Mesenchymal stem cell (in vitro differentiated cells and primary cell): ENCODE measurements around the gene NPAS3.

Source experiments
- DNase-seq: peaks from one replicate; pipeline ENCODE4 v3.0.0-alpha.2; 2013
- H2AFZ ChIP-seq: one replicate; pipeline ENCODE4 v1.6.1; 2013; ENCODE audit warnings: low read depth, mild to moderate bottlenecking, control low read depth, inconsistent platforms, low read length, moderate library complexity
- H2AK5ac ChIP-seq: 2 replicates; pipeline ENCODE4 v1.6.1; 2013; ENCODE audit warnings: low read length, moderate library complexity, mild to moderate bottlenecking, inconsistent platforms; ENCODE audit not compliant: severe bottlenecking
- H2BK120ac ChIP-seq: one replicate; pipeline ENCODE4 v1.6.1; 2013; ENCODE audit warnings: low read depth, mild to moderate bottlenecking, inconsistent platforms, low read length, moderate library complexity
- H2BK12ac ChIP-seq, 2 experiments: one replicate each; pipeline ENCODE4 v1.6.1; 2013; ENCODE audit warnings: inconsistent platforms in 2 of 2, low read length in 2 of 2, mild to moderate bottlenecking in 2 of 2, moderate library complexity in 2 of 2, control low read depth in 1 of 2
- H2BK15ac ChIP-seq: one replicate; pipeline ENCODE4 v1.6.1; 2013; ENCODE audit warnings: mild to moderate bottlenecking, low read depth, inconsistent platforms; ENCODE audit not compliant: poor library complexity, severe bottlenecking
- H2BK5ac ChIP-seq: 2 replicates; pipeline ENCODE4 v1.6.1; 2013; ENCODE audit warnings: low read depth, mild to moderate bottlenecking, low read length, control low read depth, inconsistent platforms; ENCODE audit not compliant: poor library complexity, severe bottlenecking
- H3K14ac ChIP-seq, 2 experiments: one replicate each; pipeline ENCODE4 v1.6.1; 2013; ENCODE audit warnings: inconsistent platforms in 2 of 2, low read length in 2 of 2, control low read depth in 1 of 2, mild to moderate bottlenecking in 1 of 2, moderate library complexity in 1 of 2
- H3K18ac ChIP-seq, 2 experiments: one replicate each; pipeline ENCODE4 v1.6.1; 2013; ENCODE audit warnings: inconsistent platforms in 2 of 2, low read length in 2 of 2, control low read depth in 1 of 2, low read depth in 1 of 2, mild to moderate bottlenecking in 1 of 2
- H3K23ac ChIP-seq, 2 experiments: one replicate each; pipeline ENCODE4 v1.6.1; 2013; ENCODE audit warnings: inconsistent platforms in 2 of 2, low read length in 2 of 2, mild to moderate bottlenecking in 2 of 2, moderate library complexity in 2 of 2, control low read depth in 1 of 2
- H3K27ac ChIP-seq: 2 replicates; pipeline ENCODE4 v1.5.1; 2013; ENCODE audit warnings: mild to moderate bottlenecking, moderate library complexity, low read length, control low read depth, inconsistent platforms; ENCODE audit not compliant: poor library complexity, severe bottlenecking
- H3K27me3 ChIP-seq, 2 experiments: 2 replicates each; pipeline versions ENCODE4 v1.6.1 to v1.7.0; 2013; ENCODE audit warnings: low read length in 2 of 2, mild to moderate bottlenecking in 2 of 2, moderate library complexity in 2 of 2, control low read depth in 1 of 2, inconsistent platforms in 1 of 2; ENCODE audit not compliant: control insufficient read depth in 1 of 2, insufficient read depth in 1 of 2
- H3K36me3 ChIP-seq, 2 experiments: 2 replicates each; pipeline versions ENCODE4 v1.6.1 to v1.7.0; 2013; ENCODE audit warnings: low read length in 2 of 2, control low read depth in 1 of 2, inconsistent platforms in 1 of 2, low read depth in 1 of 2, mild to moderate bottlenecking in 1 of 2; ENCODE audit not compliant: insufficient read depth in 2 of 2, control insufficient read depth in 1 of 2
- H3K4ac ChIP-seq, 2 experiments: one replicate each; pipeline ENCODE4 v1.6.1; 2013; ENCODE audit warnings: inconsistent platforms in 2 of 2, low read length in 2 of 2, mild to moderate bottlenecking in 2 of 2, moderate library complexity in 2 of 2, control low read depth in 1 of 2, low read depth in 1 of 2
- H3K4me1 ChIP-seq: 2 replicates; pipeline ENCODE4 v1.6.1; 2013; ENCODE audit warnings: low read depth, low read length, control low read depth; ENCODE audit not compliant: control insufficient read depth, insufficient read depth
- H3K4me2 ChIP-seq: 2 replicates; pipeline ENCODE4 v1.6.1; 2013; ENCODE audit warnings: low read length, mild to moderate bottlenecking, inconsistent platforms; ENCODE audit not compliant: poor library complexity, severe bottlenecking
- H3K4me3 ChIP-seq, 2 experiments: 2 replicates each; pipeline versions ENCODE4 v1.5.1 to v1.7.0; 2013; ENCODE audit warnings: low read length in 2 of 2, mild to moderate bottlenecking in 2 of 2, control low read depth in 1 of 2, low read depth in 1 of 2; ENCODE audit not compliant: insufficient read depth in 1 of 2
- H3K79me1 ChIP-seq: replicated peaks from 2 replicates; pipeline ENCODE4 v1.6.1; 2013; ENCODE audit warnings: mild to moderate bottlenecking, control low read depth, low read length, inconsistent platforms; ENCODE audit not compliant: poor library complexity, severe bottlenecking
- H3K9ac ChIP-seq: 2 replicates; pipeline ENCODE4 v1.7.0; 2013; ENCODE audit warnings: mild to moderate bottlenecking, low read length, moderate library complexity
- H3K9me3 ChIP-seq: 2 replicates; pipeline ENCODE4 v1.7.0; 2013; ENCODE audit warnings: mild to moderate bottlenecking, low read length; ENCODE audit not compliant: control insufficient read depth
- H4K8ac ChIP-seq: one replicate; pipeline ENCODE4 v1.6.1; 2013; ENCODE audit warnings: inconsistent platforms, mild to moderate bottlenecking, low read length, moderate library complexity
- H4K91ac ChIP-seq: one replicate; pipeline ENCODE4 v1.6.1; 2013; ENCODE audit warnings: mild to moderate bottlenecking, low read length, inconsistent platforms
- WGBS: methylation state at CpG from one replicate; pipeline ENCODE4 v1.1.7; 2013; ENCODE audit warnings: mixed read lengths; 5-methylcytosine and 5-hydroxymethylcytosine counted together

Gene NPAS3

DNA sequence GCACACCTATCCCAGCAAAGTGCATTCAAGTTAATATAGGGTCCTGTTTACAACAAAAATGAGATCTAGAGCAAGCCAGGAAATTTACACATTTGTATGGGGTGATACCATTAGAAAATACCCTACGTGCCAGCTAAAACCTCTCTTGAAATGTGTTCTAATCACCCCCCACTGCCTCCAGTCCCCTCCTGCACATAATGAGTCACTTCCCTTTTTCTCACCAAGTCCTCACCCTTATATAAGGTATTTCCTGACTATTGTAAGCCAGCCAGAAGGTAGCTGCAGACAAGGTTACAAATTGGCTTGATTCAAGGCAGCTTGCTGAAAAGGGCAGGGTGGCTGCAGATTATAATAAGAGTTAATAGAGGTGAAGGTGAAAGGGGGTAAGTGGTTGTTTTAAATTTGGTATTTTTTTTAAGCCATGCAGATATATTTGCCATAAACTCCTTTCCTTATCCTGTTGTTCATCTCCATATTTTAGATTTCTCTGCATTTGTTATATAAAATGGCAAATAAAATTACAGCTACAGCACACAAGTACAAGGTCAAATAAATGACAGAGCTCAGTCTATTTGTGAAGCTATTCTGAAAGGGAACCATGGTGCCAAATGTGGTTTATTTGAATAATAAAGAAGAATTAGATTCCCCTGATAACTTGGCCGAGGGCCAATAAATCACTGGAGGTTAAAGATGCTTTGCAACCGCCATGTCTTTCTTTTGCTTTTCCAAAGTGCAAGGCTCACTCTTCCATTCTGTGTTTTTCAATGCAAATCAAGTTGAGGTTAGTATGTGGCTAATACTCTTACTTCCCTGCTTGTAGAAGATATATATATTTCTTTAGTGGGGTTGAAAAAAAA, 626.3 kb downstream of the NPAS3 start:
- Histone ChIP-seq H2AFZ (no peak overlapping the region), H4K8ac (no peak overlapping the region), H3K27me3 (no peaks in the 10 kb centered on the region), H3K14ac (no peak overlapping the region), H3K18ac (no peak overlapping the region), H2AK5ac (no peak overlapping the region), H3K23ac (no peak overlapping the region), H2BK12ac (no peak overlapping the region), H2BK15ac (no peak overlapping the region), H3K4me3 (no peak overlapping the region), H3K4me2 (no peak overlapping the region), H4K91ac (no peak overlapping the region), H3K9me3 (no peaks in the 10 kb centered on the region), H3K79me1 (no peaks in the 10 kb centered on the region), H2BK5ac (no peak overlapping the region), H3K4ac (no peak overlapping the region), H3K27ac (peak overlapping the region; percentile 40), H3K4me1 (peaks cover 2% of the 10 kb centered on the region), H3K9ac (no peak overlapping the region), H3K36me3 (no peaks in the 10 kb centered on the region), H2BK120ac (no peak overlapping the region)
- WGBS: 58% methylated on average over 3 of the region's 3 CpGs
- DNase-seq: peak; percentile 75

DNA sequence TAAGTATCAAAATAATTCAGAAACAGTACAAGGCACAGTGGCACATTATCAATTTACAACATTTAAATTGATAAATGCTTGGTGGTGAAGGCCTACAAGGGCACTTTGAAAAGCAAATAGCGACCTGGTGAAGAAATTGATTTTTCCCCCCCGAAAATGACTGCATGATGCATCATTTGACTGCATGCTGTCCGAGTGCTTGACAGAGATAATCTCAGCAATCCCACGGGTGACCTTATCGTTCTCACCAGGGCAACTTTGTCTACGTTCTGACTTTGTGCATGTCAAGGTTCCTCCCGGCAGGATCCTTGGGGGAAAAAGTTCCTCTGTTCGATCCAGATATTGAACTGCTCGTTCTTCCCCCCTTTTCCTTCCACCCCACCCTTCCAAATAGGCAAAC, 627.4 kb downstream of the NPAS3 start:
- H3K4me2 ChIP-seq: no peak overlapping the region
- H3K27ac ChIP-seq: no peak overlapping the region
- no peak overlapping the region for H2BK5ac ChIP-seq
- H3K14ac ChIP-seq: no peak overlapping the region
- no peak overlapping the region for H3K4ac ChIP-seq
- H3K4me3 ChIP-seq: no peak overlapping the region
- no peaks in the 10 kb centered on the region for H3K36me3 ChIP-seq
- WGBS: 61% methylated on average over 9 of the region's 9 CpGs
- H3K18ac ChIP-seq: peak overlapping the region; percentile 55 to 63
- no peak for DNase-seq
- H3K4me1 ChIP-seq: peaks cover 2% of the 10 kb centered on the region
- H3K27me3 ChIP-seq: no peaks in the 10 kb centered on the region
- no peak overlapping the region for H2AFZ ChIP-seq
- H3K9me3 ChIP-seq: no peaks in the 10 kb centered on the region
- H3K23ac ChIP-seq: no peak overlapping the region
- H2AK5ac ChIP-seq: no peak overlapping the region
- peak overlapping the region in 1 of 2 experiments; percentile 71 for H2BK12ac ChIP-seq
- H4K8ac ChIP-seq: peak overlapping the region; percentile 85
- no peak overlapping the region for H3K9ac ChIP-seq
- H2BK120ac ChIP-seq: no peak overlapping the region
- H2BK15ac ChIP-seq: no peak overlapping the region
- no peaks in the 10 kb centered on the region for H3K79me1 ChIP-seq
- H4K91ac ChIP-seq: no peak overlapping the region

DNA sequence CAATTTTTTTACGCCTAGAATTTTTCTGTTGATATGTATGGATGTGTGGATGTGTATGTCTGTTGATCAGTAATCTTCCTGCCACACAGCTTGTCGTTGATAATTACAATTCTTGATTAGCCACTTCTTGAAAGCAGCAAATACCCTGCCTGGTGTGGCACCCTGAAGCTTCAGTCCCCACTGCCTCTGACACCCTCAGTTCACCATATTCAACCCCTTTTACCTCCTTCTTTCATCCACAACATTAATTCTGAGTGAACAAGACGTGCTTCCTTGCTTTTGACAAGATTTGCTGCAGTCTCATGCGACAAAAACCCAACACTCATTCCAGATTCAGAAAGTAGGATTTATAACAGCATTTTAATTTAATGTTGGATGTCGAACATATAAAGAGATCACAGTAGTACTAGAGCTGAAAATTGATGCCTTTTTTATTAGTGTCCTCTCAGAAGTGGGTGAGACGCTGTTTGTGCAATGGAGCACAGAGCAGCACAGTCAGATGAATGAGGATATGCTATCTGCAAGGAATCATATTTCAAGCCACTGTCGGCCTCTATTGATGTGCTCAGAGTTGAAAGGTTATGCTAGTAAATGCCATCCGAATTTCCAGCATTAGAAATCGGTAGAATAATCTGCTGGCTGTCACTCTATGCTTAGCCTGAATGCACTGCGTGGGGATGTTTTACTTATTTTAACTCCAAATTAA, 628.5 kb downstream of the NPAS3 start:
- peaks cover 2% of the 10 kb centered on the region for H3K4me1 ChIP-seq
- H4K91ac ChIP-seq: no peak overlapping the region
- H4K8ac ChIP-seq: no peak overlapping the region
- peak overlapping the region; percentile 40 to 67 for H3K18ac ChIP-seq
- H2BK15ac ChIP-seq: no peak overlapping the region
- H3K36me3 ChIP-seq: no peaks in the 10 kb centered on the region
- H3K14ac ChIP-seq: no peak overlapping the region
- no peaks in the 10 kb centered on the region for H3K27me3 ChIP-seq
- no peaks in the 10 kb centered on the region for H3K9me3 ChIP-seq
- no peak overlapping the region for H2BK12ac ChIP-seq
- H3K27ac ChIP-seq: no peak overlapping the region
- no peaks in the 10 kb centered on the region for H3K79me1 ChIP-seq
- H3K4me2 ChIP-seq: no peak overlapping the region
- H3K23ac ChIP-seq: no peak overlapping the region
- H2BK5ac ChIP-seq: no peak overlapping the region
- no peak overlapping the region for H2AK5ac ChIP-seq
- H3K9ac ChIP-seq: no peak overlapping the region
- WGBS: 59% methylated on average over 8 of the region's 10 CpGs
- no peak overlapping the region for H3K4me3 ChIP-seq
- no peak overlapping the region for H2AFZ ChIP-seq
- no peak for DNase-seq
- H3K4ac ChIP-seq: peak overlapping the region in 1 of 2 experiments; percentile 24
- H2BK120ac ChIP-seq: no peak overlapping the region

DNA sequence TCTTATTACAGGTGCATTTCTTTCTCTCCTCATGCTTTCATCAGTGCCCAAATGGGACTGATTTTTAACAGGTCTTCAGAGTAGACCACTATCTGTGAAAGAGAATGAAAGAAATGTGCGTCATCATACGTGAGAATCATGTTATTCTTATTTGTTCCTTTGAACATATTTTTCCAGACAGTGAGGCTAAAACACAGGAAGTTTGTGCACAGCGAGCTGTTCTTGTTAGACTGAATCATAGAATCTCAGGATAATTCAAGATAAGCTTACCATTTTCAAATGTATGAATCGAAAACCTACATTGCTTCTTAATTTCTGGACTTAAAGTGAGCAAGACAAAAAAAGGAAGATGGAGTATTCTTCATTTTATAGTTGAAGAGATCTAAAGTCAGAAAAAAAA, 629.1 kb downstream of the NPAS3 start:
- no peak overlapping the region for H3K9ac ChIP-seq
- H3K4ac ChIP-seq: no peak overlapping the region
- H3K79me1 ChIP-seq: no peaks in the 10 kb centered on the region
- no peak overlapping the region for H3K23ac ChIP-seq
- H4K91ac ChIP-seq: no peak overlapping the region
- no peak overlapping the region for H3K4me3 ChIP-seq
- no peak overlapping the region for H3K18ac ChIP-seq
- no peaks in the 10 kb centered on the region for H3K27me3 ChIP-seq
- no peak overlapping the region for H2BK120ac ChIP-seq
- no peak overlapping the region for H2AFZ ChIP-seq
- H2BK12ac ChIP-seq: no peak overlapping the region
- no peaks in the 10 kb centered on the region for H3K36me3 ChIP-seq
- no peak overlapping the region for H3K4me2 ChIP-seq
- no peak overlapping the region for H3K14ac ChIP-seq
- H2AK5ac ChIP-seq: no peak overlapping the region
- WGBS: no CpG with 5 or more reads among the region's 4 CpGs
- H4K8ac ChIP-seq: no peak overlapping the region
- H2BK15ac ChIP-seq: no peak overlapping the region
- H3K9me3 ChIP-seq: no peaks in the 10 kb centered on the region
- peak; percentile 50 for DNase-seq
- no peak overlapping the region for H2BK5ac ChIP-seq
- no peak overlapping the region for H3K27ac ChIP-seq
- peaks cover 2% of the 10 kb centered on the region for H3K4me1 ChIP-seq
